SU-DHL-6 (cell line): ENCODE measurements around the gene TTYH1.

Experiments
- H2AFZ ChIP-seq: fragments of 200-600 bp; sonication (generic); 2 replicates; pipeline ENCODE4 v1.6.1; 2014; ENCODE audit warnings: low read depth, mild to moderate bottlenecking, moderate library complexity, mixed read lengths, antibody characterized with exemption, low read length; ENCODE audit not compliant: severe bottlenecking
- H3F3A ChIP-seq: fragments of 200-600 bp; shearing (Covaris generic); 2 replicates; pipeline ENCODE4 v1.6.0; 2016; ENCODE audit warnings: antibody characterized with exemption, mild to moderate bottlenecking; ENCODE audit not compliant: insufficient read depth
- H3K27ac ChIP-seq: fragments of 200-600 bp; sonication (generic); 2 replicates; pipeline ENCODE4 v1.5.1; 2016; ENCODE audit warnings: low read depth, mild to moderate bottlenecking, low read length, moderate library complexity, mixed read lengths
- H3K27me3 ChIP-seq: fragments of 200-600 bp; sonication (generic), shearing (Covaris generic); 2 replicates; pipeline ENCODE4 v1.6.0; 2014; ENCODE audit warnings: mild to moderate bottlenecking, low read length
- H3K36me3 ChIP-seq: fragments of 200-600 bp; sonication (generic); 2 replicates; pipeline ENCODE4 v1.6.1; 2014; ENCODE audit warnings: mild to moderate bottlenecking, low read length, mixed read lengths
- H3K4me2 ChIP-seq: fragments of 300-600, 200-600 bp; shearing (Covaris generic), sonication (generic); 2 replicates; pipeline ENCODE4 v1.6.0; 2014; ENCODE audit warnings: low read length, low read depth, mild to moderate bottlenecking; ENCODE audit not compliant: poor library complexity, severe bottlenecking
- H3K4me3 ChIP-seq: fragments of 200-600 bp; sonication (generic); 2 replicates; pipeline ENCODE4 v1.5.1; 2014; ENCODE audit warnings: antibody characterized with exemption, low read length, mild to moderate bottlenecking, mixed read lengths; ENCODE audit not compliant: insufficient read depth, poor library complexity, severe bottlenecking
- H3K79me2 ChIP-seq: fragments of 200-600 bp; sonication (generic); 2 replicates; pipeline ENCODE4 v1.6.1; 2014; ENCODE audit warnings: mild to moderate bottlenecking, low read length, moderate library complexity; ENCODE audit not compliant: insufficient read depth
- H3K9ac ChIP-seq: fragments of 200-600 bp; sonication (generic); 2 replicates; pipeline ENCODE4 v1.7.0; 2014; ENCODE audit warnings: mild to moderate bottlenecking, low read length
- H3K9me2 ChIP-seq: fragments of 200-600 bp; sonication (generic); replicated peaks from 2 replicates; pipeline ENCODE4 v1.6.1; 2014; ENCODE audit warnings: low read length; ENCODE audit not compliant: insufficient read depth
- H3K9me3 ChIP-seq: fragments of 200-600 bp; sonication (generic); 2 replicates; pipeline ENCODE4 v1.6.1; 2014; ENCODE audit warnings: low read length, mixed read lengths; ENCODE audit not compliant: insufficient read depth
- H4K20me1 ChIP-seq: fragments of 200-600 bp; sonication (generic); 2 replicates; pipeline ENCODE4 v1.6.1; 2014; ENCODE audit warnings: low read depth, mild to moderate bottlenecking, antibody characterized with exemption, low read length, moderate library complexity, mixed read lengths
- CTCF ChIP-seq: fragments of 200-600 bp; sonication (generic); IDR thresholded peaks from one replicate; pipeline ENCODE4 v1.5.1; 2017; ENCODE audit warnings: antibody characterized with exemption, mild to moderate bottlenecking, low read length, moderate library complexity; ENCODE audit not compliant: insufficient read depth, poor library complexity, severe bottlenecking
- EZH2phosphoT487 ChIP-seq: fragments of 200-600 bp; sonication (generic), shearing (Covaris generic); conservative IDR thresholded peaks from 2 replicates; pipeline ENCODE4 v1.6.1; 2018; ENCODE audit warnings: mild to moderate bottlenecking, antibody characterized with exemption, low read length, moderate library complexity, mixed read lengths

The TTYH1 gene

GRCh38 chr19:54451997-54452396 is 36.7 kb downstream of the TTYH1 start:
- no peak for TF ChIP-seq CTCF
- no peak for TF ChIP-seq EZH2phosphoT487
- Histone ChIP-seq H3K9me2 (no peaks in the 10 kb centered on the region), H3K9ac (no peak overlapping the region), H3K79me2 (peaks cover 60% of the 10 kb centered on the region), H3K4me3 (no peak overlapping the region), H3F3A (0 out of 2 replicates have a peak, but pooled peaks cover 2% of the 10 kb centered on the region), H4K20me1 (peaks cover 19% of the 10 kb centered on the region; the same call in 1 of the 2 replicates), H3K27ac (no peak overlapping the region), H3K27me3 (no peaks in the 10 kb centered on the region), H2AFZ (no peak overlapping the region), H3K36me3 (no peaks in the 10 kb centered on the region), H3K4me2 (no peak overlapping the region), H3K9me3 (no peaks in the 10 kb centered on the region)

GRCh38 chr19:54452626-54453025 is 37.4 kb downstream of the TTYH1 start:
- Histone ChIP-seq H3K79me2 (peaks cover 54% of the 10 kb centered on the region), H3K9ac (no peak overlapping the region), H3K9me3 (no peaks in the 10 kb centered on the region), H3K27me3 (no peaks in the 10 kb centered on the region), H3K4me3 (no peak overlapping the region), H3K36me3 (no peaks in the 10 kb centered on the region), H2AFZ (no peak overlapping the region), H3K4me2 (no peak overlapping the region), H3K27ac (no peak overlapping the region), H4K20me1 (peaks cover 19% of the 10 kb centered on the region; the same call in 1 of the 2 replicates), H3K9me2 (no peaks in the 10 kb centered on the region), H3F3A (no peaks in the 10 kb centered on the region)
- no peak for TF ChIP-seq CTCF
- no peak for TF ChIP-seq EZH2phosphoT487

- Histone ChIP-seq H3K9me2 (no peaks in the 10 kb centered on the region), H4K20me1 (peaks cover 19% of the 10 kb centered on the region; the same call in 1 of the 2 replicates), H3K79me2 (peaks cover 42% of the 10 kb centered on the region), H3K9ac (no peak overlapping the region), H3K36me3 (0 out of 2 replicates have a peak, but pooled peaks cover 5% of the 10 kb centered on the region), H2AFZ (no peak overlapping the region), H3K4me2 (no peak overlapping the region), H3K27me3 (no peaks in the 10 kb centered on the region), H3K4me3 (no peak overlapping the region), H3K27ac (no peak overlapping the region), H3K9me3 (no peaks in the 10 kb centered on the region), H3F3A (no peaks in the 10 kb centered on the region)
- TF ChIP-seq CTCF (no peak), EZH2phosphoT487 (no peak)
These were observed 38.9 kb downstream of the TTYH1 start for GRCh38 chr19:54453921-54454780.
